Suprapubic skin (tissue), 3 donors: ENCODE data around the gene FAM78B.

Source experiments
- EP300 ChIP-seq: sonication (generic); formaldehyde crosslinking; IDR thresholded peaks from one replicate; pipeline ENCODE4 v1.6.1; 2017; ENCODE audit warnings: antibody characterized with exemption
- TF ChIP-seq, protein P1 (sequence below), 2 donors: fragments of 200-600 bp in 1 of 2; fragments of 450-650 bp in 1 of 2; sonication (generic) in 1 of 2; IDR thresholded peaks; one replicate each; pipeline ENCODE4 v1.5.1; 2016 to 2019; ENCODE audit warnings: antibody characterized with exemption in 2 of 2, mild to moderate bottlenecking in 1 of 2, moderate library complexity in 1 of 2

DNA sequence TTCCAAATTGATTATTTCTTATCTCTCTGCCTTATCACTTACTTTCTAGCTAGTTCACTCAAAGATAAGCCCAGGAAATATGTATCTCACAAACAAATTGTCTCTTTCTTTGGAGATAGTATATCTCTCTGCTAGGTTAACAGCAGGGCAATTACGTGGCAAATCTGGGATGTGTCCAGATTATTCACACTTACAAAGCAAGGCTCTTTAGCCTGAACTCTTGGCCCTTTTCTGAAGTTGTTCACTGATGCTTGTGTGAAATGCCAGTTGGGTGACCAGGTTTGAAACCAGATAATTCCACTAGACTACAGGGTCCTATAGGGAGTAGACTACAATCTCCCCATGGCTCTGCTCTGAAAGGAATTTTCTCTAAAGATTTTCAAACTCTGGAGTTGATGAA, 30.8 kb upstream of the FAM78B start:
- TF ChIP-seq, protein P1, sequence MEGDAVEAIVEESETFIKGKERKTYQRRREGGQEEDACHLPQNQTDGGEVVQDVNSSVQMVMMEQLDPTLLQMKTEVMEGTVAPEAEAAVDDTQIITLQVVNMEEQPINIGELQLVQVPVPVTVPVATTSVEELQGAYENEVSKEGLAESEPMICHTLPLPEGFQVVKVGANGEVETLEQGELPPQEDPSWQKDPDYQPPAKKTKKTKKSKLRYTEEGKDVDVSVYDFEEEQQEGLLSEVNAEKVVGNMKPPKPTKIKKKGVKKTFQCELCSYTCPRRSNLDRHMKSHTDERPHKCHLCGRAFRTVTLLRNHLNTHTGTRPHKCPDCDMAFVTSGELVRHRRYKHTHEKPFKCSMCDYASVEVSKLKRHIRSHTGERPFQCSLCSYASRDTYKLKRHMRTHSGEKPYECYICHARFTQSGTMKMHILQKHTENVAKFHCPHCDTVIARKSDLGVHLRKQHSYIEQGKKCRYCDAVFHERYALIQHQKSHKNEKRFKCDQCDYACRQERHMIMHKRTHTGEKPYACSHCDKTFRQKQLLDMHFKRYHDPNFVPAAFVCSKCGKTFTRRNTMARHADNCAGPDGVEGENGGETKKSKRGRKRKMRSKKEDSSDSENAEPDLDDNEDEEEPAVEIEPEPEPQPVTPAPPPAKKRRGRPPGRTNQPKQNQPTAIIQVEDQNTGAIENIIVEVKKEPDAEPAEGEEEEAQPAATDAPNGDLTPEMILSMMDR (IDR thresholded peaks at IDR 0.05), result no peak
- TF ChIP-seq EP300, result no peak
